Measurements from ENCODE around the gene TAF11L4.
"Not testable (repeated sequence)": the region's sequence is repeated elsewhere in the genome, so short reads cannot be mapped to it uniquely, and the experiment has no call there.

TAF11L4 gene

DNA sequence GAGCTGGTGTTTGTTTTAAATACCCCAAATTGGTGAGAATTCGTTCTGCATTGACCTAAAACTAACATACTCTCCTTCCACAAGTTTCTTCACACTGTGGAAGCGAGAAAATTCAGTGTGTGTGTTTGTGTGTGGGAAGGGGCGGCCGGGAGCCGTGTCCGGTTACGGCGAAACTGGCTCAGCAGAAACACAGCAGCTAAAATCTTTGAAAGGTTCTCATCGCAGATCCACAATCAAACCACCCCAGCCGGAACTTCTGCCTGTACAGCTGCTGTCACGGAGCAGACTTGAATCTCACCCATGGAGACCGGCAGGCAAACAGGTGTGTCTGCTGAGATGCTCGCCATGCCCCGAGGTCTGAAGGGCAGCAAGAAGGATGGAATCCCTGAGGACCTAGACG is at the start of gene TAF11L4:
TAF11L4 (plus strand) TSS at position 301 of the 400 bp plus-strand sequence.
- not testable (repeated sequence) for H3K4me1 ChIP-seq (ENCODE audit: control insufficient read depth in 5 of 5, insufficient read depth in 5 of 5, low read length in 5 of 5); H3K9me3 ChIP-seq (ENCODE audit: control insufficient read depth in 5 of 5, low read length in 5 of 5); H3K9ac ChIP-seq (ENCODE audit: low read length in 5 of 5); H3K27me3 ChIP-seq (ENCODE audit: control insufficient read depth in 5 of 5, insufficient read depth in 4 of 5, low read length in 5 of 5); H3K36me3 ChIP-seq (ENCODE audit: control insufficient read depth in 5 of 5, insufficient read depth in 5 of 5, low read length in 5 of 5); H3K4me3 ChIP-seq (ENCODE audit: low read depth in 1 of 5, low read length in 5 of 5); H3K27ac ChIP-seq (ENCODE audit: low read depth, low read length)

DNA sequence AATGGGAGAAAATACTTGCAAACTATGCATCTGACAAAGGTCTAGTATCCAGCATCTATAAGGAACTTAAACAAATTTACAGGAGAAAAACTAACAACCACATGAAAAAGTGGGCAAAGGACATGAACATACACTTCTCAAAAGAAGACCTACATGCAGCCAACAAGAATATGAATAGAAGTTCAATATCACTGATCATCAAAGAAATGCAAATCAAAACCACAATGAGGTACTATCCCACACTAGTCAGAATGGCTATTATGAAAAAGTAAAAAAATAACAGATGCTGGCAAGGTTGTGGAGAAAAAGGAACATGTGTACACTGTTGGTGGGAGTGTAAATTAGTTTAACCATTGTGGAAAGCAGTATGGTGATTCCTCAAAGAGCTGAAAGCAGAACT is 46.5 kb upstream of the TAF11L4 start:
- H3K9ac ChIP-seq (ENCODE audit: low read length in 5 of 5); H3K27me3 ChIP-seq (ENCODE audit: control insufficient read depth in 5 of 5, insufficient read depth in 4 of 5, low read length in 5 of 5); H3K9me3 ChIP-seq (ENCODE audit: control insufficient read depth in 5 of 5, low read length in 5 of 5); H3K4me3 ChIP-seq (ENCODE audit: low read depth in 1 of 5, low read length in 5 of 5); H3K36me3 ChIP-seq (ENCODE audit: control insufficient read depth in 5 of 5, insufficient read depth in 5 of 5, low read length in 5 of 5); H3K4me1 ChIP-seq (ENCODE audit: control insufficient read depth in 5 of 5, insufficient read depth in 5 of 5, low read length in 5 of 5); H3K27ac ChIP-seq (ENCODE audit: low read depth, low read length): not testable (repeated sequence)

DNA sequence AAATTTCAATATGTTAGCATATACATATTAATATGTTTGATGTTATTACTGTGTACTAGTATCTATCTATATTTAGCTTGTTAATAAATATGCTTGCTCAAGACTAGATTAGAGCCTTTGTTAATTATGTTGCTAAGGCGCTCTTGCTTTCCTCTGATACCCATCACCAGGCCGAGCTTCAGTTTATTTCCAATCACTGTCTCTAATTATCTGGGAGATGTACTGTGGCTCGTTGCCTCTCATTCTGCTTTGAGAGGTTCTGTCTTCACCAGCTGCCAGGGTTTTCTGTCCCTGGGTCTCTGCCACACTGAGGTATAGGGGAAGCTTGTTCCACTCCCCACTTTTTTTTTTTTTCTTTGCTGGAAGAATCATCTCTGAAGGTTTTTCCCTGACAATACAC is 44.6 kb upstream of the TAF11L4 start:
- H3K36me3 ChIP-seq (ENCODE audit: control insufficient read depth in 5 of 5, insufficient read depth in 5 of 5, low read length in 5 of 5) = no peaks in the 10 kb centered on the region
- no peaks in the 10 kb centered on the region for H3K4me1 ChIP-seq (ENCODE audit: control insufficient read depth in 5 of 5, insufficient read depth in 5 of 5, low read length in 5 of 5)
- H3K9ac ChIP-seq (ENCODE audit: low read length in 5 of 5) = no peak overlapping the region
- H3K27ac ChIP-seq (ENCODE audit: low read depth, low read length) = no peak overlapping the region
- H3K4me3 ChIP-seq (ENCODE audit: low read depth in 1 of 5, low read length in 5 of 5) = no peak overlapping the region
- no peaks in the 10 kb centered on the region for H3K9me3 ChIP-seq (ENCODE audit: control insufficient read depth in 5 of 5, low read length in 5 of 5)
- H3K27me3 ChIP-seq (ENCODE audit: control insufficient read depth in 5 of 5, insufficient read depth in 4 of 5, low read length in 5 of 5) = no peaks in the 10 kb centered on the region

DNA sequence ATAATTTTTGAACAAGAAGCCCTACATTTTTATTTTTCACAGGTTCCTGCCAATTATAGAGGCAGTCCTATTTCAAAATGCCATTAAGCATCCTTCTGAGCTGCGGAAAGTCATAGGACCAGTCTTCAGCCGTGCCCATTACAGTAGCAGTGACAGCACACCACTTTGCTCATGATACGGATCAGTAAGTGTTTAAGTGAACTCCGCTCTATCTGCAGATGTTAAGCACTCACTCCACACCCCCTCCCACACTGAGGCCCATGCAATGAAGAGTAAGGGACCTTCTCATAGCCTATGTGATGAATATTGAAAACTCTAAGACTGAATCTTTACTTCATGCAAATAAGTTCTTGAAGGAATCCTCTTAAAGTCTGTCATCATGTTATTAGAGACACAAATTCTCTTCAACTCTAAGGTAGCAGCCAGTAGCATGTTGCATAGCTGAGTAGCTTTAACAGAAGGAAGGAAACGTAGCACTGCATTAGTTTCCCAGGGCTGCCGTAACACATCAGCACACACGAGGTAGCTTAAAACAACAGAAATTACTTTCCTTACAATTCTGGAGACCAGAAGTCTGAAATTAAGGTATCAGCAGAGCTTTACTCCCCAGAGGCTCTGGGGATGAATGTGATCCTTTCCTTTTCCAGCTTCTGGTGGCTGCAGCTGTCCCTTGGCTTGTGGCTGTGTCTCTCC is 43.9 kb upstream of the TAF11L4 start:
- Histone ChIP-seq H3K36me3 (ENCODE audit: control insufficient read depth in 5 of 5, insufficient read depth in 5 of 5, low read length in 5 of 5) (no peaks in the 10 kb centered on the region), H3K27ac (ENCODE audit: low read depth, low read length) (no peak overlapping the region), H3K27me3 (ENCODE audit: control insufficient read depth in 5 of 5, insufficient read depth in 4 of 5, low read length in 5 of 5) (no peaks in the 10 kb centered on the region), H3K4me1 (ENCODE audit: control insufficient read depth in 5 of 5, insufficient read depth in 5 of 5, low read length in 5 of 5) (no peaks in the 10 kb centered on the region), H3K4me3 (ENCODE audit: low read depth in 1 of 5, low read length in 5 of 5) (no peak overlapping the region), H3K9ac (ENCODE audit: low read length in 5 of 5) (no peak overlapping the region), H3K9me3 (ENCODE audit: control insufficient read depth in 5 of 5, low read length in 5 of 5) (no peaks in the 10 kb centered on the region)

DNA sequence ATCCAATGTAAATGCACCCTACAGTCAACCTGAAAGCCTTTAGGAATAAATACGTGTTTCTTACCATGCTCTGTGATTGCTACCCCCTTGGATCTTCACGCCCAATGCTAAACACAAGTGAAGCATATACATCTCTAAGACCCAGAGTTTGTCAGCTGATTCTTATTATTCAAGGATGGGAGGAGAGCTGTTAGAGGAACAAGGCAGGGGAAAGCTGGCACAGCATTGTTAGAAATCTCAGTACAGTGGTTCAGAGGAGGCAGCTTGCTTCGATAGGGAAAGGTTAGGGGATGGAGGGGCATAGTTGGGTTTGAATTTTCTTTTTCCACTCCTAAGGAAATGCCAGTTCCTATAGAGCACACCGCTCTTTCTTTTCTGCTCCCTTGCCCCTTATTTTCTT is 40.2 kb upstream of the TAF11L4 start:
- no peaks in the 10 kb centered on the region for H3K36me3 ChIP-seq (ENCODE audit: control insufficient read depth in 5 of 5, insufficient read depth in 5 of 5, low read length in 5 of 5)
- no peak overlapping the region for H3K4me3 ChIP-seq (ENCODE audit: low read depth in 1 of 5, low read length in 5 of 5)

DNA sequence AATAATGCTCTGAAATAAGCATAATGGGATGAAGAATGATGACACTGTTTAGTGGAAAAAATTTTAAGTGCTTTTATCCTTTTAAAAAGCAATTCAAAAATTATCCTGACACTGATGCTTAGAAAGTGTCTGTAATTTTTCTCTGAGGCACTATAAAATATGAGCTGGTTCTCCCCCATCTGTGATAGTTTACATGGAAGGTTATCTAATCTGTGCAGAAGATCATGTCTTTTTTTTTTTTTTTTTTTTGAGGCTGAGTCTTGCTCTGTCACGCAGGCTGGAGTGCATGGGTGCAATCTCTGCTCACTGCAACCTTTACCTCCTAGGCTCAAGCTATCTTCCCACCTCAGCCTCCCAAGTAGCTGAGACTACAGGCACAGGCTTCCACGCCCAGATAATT is 38.8 kb upstream of the TAF11L4 start:
- Histone ChIP-seq H3K4me3 (ENCODE audit: low read depth in 1 of 5, low read length in 5 of 5) (no peak overlapping the region), H3K9ac (ENCODE audit: low read length in 5 of 5) (no peak overlapping the region), H3K4me1 (ENCODE audit: control insufficient read depth in 5 of 5, insufficient read depth in 5 of 5, low read length in 5 of 5) (no peaks in the 10 kb centered on the region), H3K36me3 (ENCODE audit: control insufficient read depth in 5 of 5, insufficient read depth in 5 of 5, low read length in 5 of 5) (no peaks in the 10 kb centered on the region), H3K27ac (ENCODE audit: low read depth, low read length) (no peak overlapping the region), H3K27me3 (ENCODE audit: control insufficient read depth in 5 of 5, insufficient read depth in 4 of 5, low read length in 5 of 5) (no peaks in the 10 kb centered on the region), H3K9me3 (ENCODE audit: control insufficient read depth in 5 of 5, low read length in 5 of 5) (no peaks in the 10 kb centered on the region)

More for the DNA sequence above, 40.2 kb upstream of the TAF11L4 start:
- H3K4me1 ChIP-seq (ENCODE audit: control insufficient read depth in 5 of 5, insufficient read depth in 5 of 5, low read length in 5 of 5) = no peaks in the 10 kb centered on the region
- H3K9ac ChIP-seq (ENCODE audit: low read length in 5 of 5) = no peak overlapping the region
- H3K27ac ChIP-seq (ENCODE audit: low read depth, low read length) = no peak overlapping the region
- no peaks in the 10 kb centered on the region for H3K9me3 ChIP-seq (ENCODE audit: control insufficient read depth in 5 of 5, low read length in 5 of 5)
- no peaks in the 10 kb centered on the region for H3K27me3 ChIP-seq (ENCODE audit: control insufficient read depth in 5 of 5, insufficient read depth in 4 of 5, low read length in 5 of 5)

DNA sequence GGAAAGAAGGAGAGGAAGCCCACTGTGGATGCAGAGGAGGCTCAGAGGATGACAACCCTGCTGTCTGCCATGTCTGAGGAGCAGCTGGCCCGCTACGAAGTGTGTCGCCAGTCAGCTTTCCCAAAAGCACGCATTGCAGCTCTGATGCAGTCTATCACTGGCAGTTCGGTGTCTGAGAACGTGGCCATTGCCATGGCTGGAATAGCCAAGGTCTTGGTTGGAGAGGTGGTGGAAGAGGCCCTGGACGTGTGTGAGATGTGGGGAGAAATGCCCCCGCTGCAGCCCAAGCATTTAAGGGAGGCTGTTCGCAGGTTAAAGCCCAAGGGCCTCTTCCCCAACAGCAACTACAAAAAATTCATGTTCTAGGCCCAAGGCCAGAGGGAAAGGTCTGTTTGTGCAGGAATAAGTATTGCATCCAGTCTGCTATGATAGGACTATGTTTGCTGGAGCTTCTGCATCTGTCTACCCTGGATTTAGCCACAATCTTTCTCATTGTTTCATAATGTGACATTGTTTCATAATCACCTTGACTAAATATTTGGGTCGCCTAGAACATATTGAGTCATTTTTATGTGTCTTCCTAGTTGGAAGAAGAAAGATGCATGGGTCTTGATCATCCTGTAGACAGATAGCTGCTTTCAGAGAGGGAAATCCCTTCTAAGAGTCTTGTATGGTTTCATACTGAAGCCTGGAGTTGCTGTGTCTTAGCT is 35.0 kb upstream of the TAF11L4 start:
- H3K27me3 ChIP-seq (ENCODE audit: control insufficient read depth in 5 of 5, insufficient read depth in 4 of 5, low read length in 5 of 5); H3K36me3 ChIP-seq (ENCODE audit: control insufficient read depth in 5 of 5, insufficient read depth in 5 of 5, low read length in 5 of 5); H3K4me3 ChIP-seq (ENCODE audit: low read depth in 1 of 5, low read length in 5 of 5); H3K27ac ChIP-seq (ENCODE audit: low read depth, low read length); H3K9me3 ChIP-seq (ENCODE audit: control insufficient read depth in 5 of 5, low read length in 5 of 5); H3K4me1 ChIP-seq (ENCODE audit: control insufficient read depth in 5 of 5, insufficient read depth in 5 of 5, low read length in 5 of 5); H3K9ac ChIP-seq (ENCODE audit: low read length in 5 of 5): not testable (repeated sequence)

DNA sequence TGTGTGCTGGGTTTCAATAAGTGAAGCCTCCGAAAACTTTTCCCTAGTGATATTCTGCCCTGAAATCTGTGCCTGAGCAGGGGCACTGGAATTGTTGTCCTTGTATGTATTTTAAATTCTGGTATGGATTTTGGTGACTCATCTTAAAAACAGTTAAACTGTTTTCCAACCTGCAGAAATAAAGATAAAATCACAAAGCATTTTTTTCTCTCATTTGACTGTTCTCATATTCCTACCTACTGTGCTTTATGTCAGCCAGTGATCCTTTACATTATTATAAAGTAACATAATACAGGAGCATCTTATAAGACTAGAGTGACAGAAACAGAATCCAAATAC is 34.5 kb upstream of the TAF11L4 start:
- Histone ChIP-seq H3K27ac (ENCODE audit: low read depth, low read length) (no peak overlapping the region), H3K4me1 (ENCODE audit: control insufficient read depth in 5 of 5, insufficient read depth in 5 of 5, low read length in 5 of 5) (no peaks in the 10 kb centered on the region), H3K36me3 (ENCODE audit: control insufficient read depth in 5 of 5, insufficient read depth in 5 of 5, low read length in 5 of 5) (no peaks in the 10 kb centered on the region), H3K4me3 (ENCODE audit: low read depth in 1 of 5, low read length in 5 of 5) (no peak overlapping the region), H3K9ac (ENCODE audit: low read length in 5 of 5) (no peak overlapping the region), H3K9me3 (ENCODE audit: control insufficient read depth in 5 of 5, low read length in 5 of 5) (no peaks in the 10 kb centered on the region), H3K27me3 (ENCODE audit: control insufficient read depth in 5 of 5, insufficient read depth in 4 of 5, low read length in 5 of 5) (no peaks in the 10 kb centered on the region)

DNA sequence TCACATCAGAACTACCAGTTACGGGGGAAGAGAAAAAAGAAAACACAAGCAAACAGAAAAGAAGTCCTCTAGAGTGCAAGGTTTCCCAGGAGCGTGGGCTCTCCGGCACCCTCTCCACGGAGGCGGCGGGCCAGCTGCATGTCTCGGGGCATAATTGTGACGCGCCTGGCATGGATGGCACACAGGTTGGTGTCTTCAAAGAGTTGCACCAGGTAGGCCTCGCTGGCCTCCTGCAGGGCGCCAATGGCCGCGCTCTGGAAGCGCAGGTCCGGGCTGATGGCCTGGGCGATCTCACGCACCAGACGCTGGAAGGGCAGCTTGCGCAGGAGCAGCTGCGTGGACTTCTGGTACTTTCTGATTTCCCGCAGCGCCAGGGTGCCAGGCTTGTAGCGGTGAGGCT is 30.3 kb upstream of the TAF11L4 start:
- H3K9me3 ChIP-seq (ENCODE audit: control insufficient read depth in 5 of 5, low read length in 5 of 5); H3K36me3 ChIP-seq (ENCODE audit: control insufficient read depth in 5 of 5, insufficient read depth in 5 of 5, low read length in 5 of 5); H3K9ac ChIP-seq (ENCODE audit: low read length in 5 of 5); H3K4me1 ChIP-seq (ENCODE audit: control insufficient read depth in 5 of 5, insufficient read depth in 5 of 5, low read length in 5 of 5); H3K4me3 ChIP-seq (ENCODE audit: low read depth in 1 of 5, low read length in 5 of 5); H3K27ac ChIP-seq (ENCODE audit: low read depth, low read length); H3K27me3 ChIP-seq (ENCODE audit: control insufficient read depth in 5 of 5, insufficient read depth in 4 of 5, low read length in 5 of 5): not testable (repeated sequence)

DNA sequence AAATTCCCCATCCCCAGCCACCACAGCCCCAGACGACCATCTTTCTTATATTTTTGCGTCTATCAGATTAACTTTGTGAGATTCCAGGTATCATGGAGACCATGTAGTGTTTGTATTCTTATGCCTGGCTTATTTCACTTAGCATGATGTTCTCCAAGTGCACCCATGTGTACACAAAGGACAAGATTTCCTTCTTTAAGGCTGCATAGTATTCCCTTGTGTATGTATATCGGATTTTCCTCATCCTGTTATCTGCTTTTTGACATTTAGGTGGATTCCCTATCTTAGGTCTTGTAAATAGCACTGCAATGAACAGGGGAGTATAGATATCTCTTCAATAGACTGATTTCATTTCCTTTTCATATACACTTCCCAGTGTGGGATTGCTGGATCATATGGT is 28.8 kb upstream of the TAF11L4 start:
- H3K27me3 ChIP-seq (ENCODE audit: control insufficient read depth in 5 of 5, insufficient read depth in 4 of 5, low read length in 5 of 5) = no peaks in the 10 kb centered on the region
- no peak overlapping the region for H3K27ac ChIP-seq (ENCODE audit: low read depth, low read length)
- H3K36me3 ChIP-seq (ENCODE audit: control insufficient read depth in 5 of 5, insufficient read depth in 5 of 5, low read length in 5 of 5) = no peaks in the 10 kb centered on the region
- no peaks in the 10 kb centered on the region for H3K4me1 ChIP-seq (ENCODE audit: control insufficient read depth in 5 of 5, insufficient read depth in 5 of 5, low read length in 5 of 5)
- H3K9ac ChIP-seq (ENCODE audit: low read length in 5 of 5) = no peak overlapping the region
- H3K4me3 ChIP-seq (ENCODE audit: low read depth in 1 of 5, low read length in 5 of 5) = no peak overlapping the region
- peaks cover 0 to 6% (median 3%) of the 10 kb centered on the region in 5 donors for H3K9me3 ChIP-seq (ENCODE audit: control insufficient read depth in 5 of 5, low read length in 5 of 5)
